Parathyroid adenoma (tissue), 2 donors: Measurements from ENCODE around the gene KRT35.

ENCODE experiments used
- H2AFZ ChIP-seq: fragments of 300-600 bp; sonication (generic); one replicate; pipeline ENCODE4 v1.7.0; 2017; ENCODE audit warnings: antibody characterized with exemption, mild to moderate bottlenecking
- H3K27ac ChIP-seq: fragments of 300-600 bp; sonication (generic); one replicate; pipeline ENCODE4 v1.7.0; 2017
- H3K27me3 ChIP-seq: fragments of 300-600 bp; sonication (generic); one replicate; pipeline ENCODE4 v1.7.0; 2017; ENCODE audit warnings: low read length; ENCODE audit not compliant: control insufficient read depth, insufficient read depth
- H3K36me3 ChIP-seq: fragments of 300-600 bp; sonication (generic); one replicate; pipeline ENCODE4 v1.7.0; 2017; ENCODE audit warnings: low read length; ENCODE audit not compliant: control insufficient read depth, insufficient read depth
- H3K4me1 ChIP-seq: fragments of 300-600 bp; sonication (generic); one replicate; pipeline ENCODE4 v1.7.0; 2017; ENCODE audit warnings: control low read depth
- H3K4me2 ChIP-seq: fragments of 300-600 bp; sonication (generic); one replicate; pipeline ENCODE4 v1.7.0; 2017; ENCODE audit warnings: low read length
- H3K4me3 ChIP-seq: fragments of 300-600 bp; sonication (generic); one replicate; pipeline ENCODE4 v1.7.0; 2017; ENCODE audit warnings: low read depth, low read length
- H3K79me2 ChIP-seq: fragments of 300-600 bp; sonication (generic); one replicate; pipeline ENCODE4 v1.7.0; 2017; ENCODE audit warnings: control low read depth
- H3K9ac ChIP-seq: fragments of 300-600 bp; sonication (generic); one replicate; pipeline ENCODE4 v1.7.0; 2017; ENCODE audit warnings: mild to moderate bottlenecking
- H3K9me3 ChIP-seq: fragments of 300-600 bp; sonication (generic); one replicate; pipeline ENCODE4 v1.7.0; 2017; ENCODE audit warnings: low read length; ENCODE audit not compliant: control insufficient read depth
- CTCF ChIP-seq: fragments of 300-600 bp; sonication (generic); IDR thresholded peaks from one replicate; pipeline ENCODE4 v1.7.0; 2017; ENCODE audit warnings: antibody characterized with exemption, mild to moderate bottlenecking
- donor health status: primary hyperparathyroidism.

KRT35 gene

GRCh38 chr17:41455236-41455635, 25.7 kb downstream of the KRT35 start:
- H3K36me3 ChIP-seq: no peaks in the 10 kb centered on the region
- H3K79me2 ChIP-seq: no peaks in the 10 kb centered on the region
- no peak overlapping the region for H3K27ac ChIP-seq
- no peak overlapping the region for H3K4me2 ChIP-seq
- no peak for TF ChIP-seq CTCF
- no peaks in the 10 kb centered on the region for H3K9me3 ChIP-seq
- no peak overlapping the region for H3K9ac ChIP-seq
- H3K4me3 ChIP-seq: no peak overlapping the region
- H2AFZ ChIP-seq: no peak overlapping the region
- H3K27me3 ChIP-seq: no peaks in the 10 kb centered on the region
- H3K4me1 ChIP-seq: peaks cover 2% of the 10 kb centered on the region

- Histone ChIP-seq H3K4me2 (no peak overlapping the region), H3K9ac (no peak overlapping the region), H3K36me3 (no peaks in the 10 kb centered on the region), H2AFZ (no peak overlapping the region), H3K79me2 (no peaks in the 10 kb centered on the region), H3K4me3 (no peak overlapping the region), H3K9me3 (no peaks in the 10 kb centered on the region), H3K4me1 (peaks cover 2% of the 10 kb centered on the region), H3K27ac (no peak overlapping the region), H3K27me3 (no peaks in the 10 kb centered on the region)
- no peak for TF ChIP-seq CTCF
Measured at GRCh38 chr17:41453066-41453465, 27.9 kb downstream of the KRT35 start.

GRCh38 chr17:41452281-41452680, 28.7 kb downstream of the KRT35 start:
- Histone ChIP-seq H3K27ac (no peak overlapping the region), H3K4me1 (no peaks in the 10 kb centered on the region), H2AFZ (no peak overlapping the region), H3K27me3 (no peaks in the 10 kb centered on the region), H3K4me3 (no peak overlapping the region), H3K79me2 (no peaks in the 10 kb centered on the region), H3K9ac (no peak overlapping the region), H3K4me2 (no peak overlapping the region), H3K9me3 (no peaks in the 10 kb centered on the region), H3K36me3 (no peaks in the 10 kb centered on the region)
- TF ChIP-seq CTCF: no peak

- TF ChIP-seq CTCF: no peak
- H3K79me2 ChIP-seq: no peaks in the 10 kb centered on the region
- no peaks in the 10 kb centered on the region for H3K36me3 ChIP-seq
- H2AFZ ChIP-seq: no peak overlapping the region
- no peak overlapping the region for H3K4me3 ChIP-seq
- no peak overlapping the region for H3K9ac ChIP-seq
- H3K4me1 ChIP-seq: no peaks in the 10 kb centered on the region
- H3K9me3 ChIP-seq: no peaks in the 10 kb centered on the region
- no peak overlapping the region for H3K4me2 ChIP-seq
- H3K27me3 ChIP-seq: no peaks in the 10 kb centered on the region
- no peak overlapping the region for H3K27ac ChIP-seq
Measured at GRCh38 chr17:41451154-41451728, 29.7 kb downstream of the KRT35 start.

- no peak overlapping the region for H3K27ac ChIP-seq
- H3K27me3 ChIP-seq: no peaks in the 10 kb centered on the region
- no peak overlapping the region for H2AFZ ChIP-seq
Measured at GRCh38 chr17:41449008-41449407, 31.9 kb downstream of the KRT35 start.

More at GRCh38 chr17:41449008-41449407, 31.9 kb downstream of the KRT35 start:
- H3K9ac ChIP-seq: no peak overlapping the region
- H3K36me3 ChIP-seq: no peaks in the 10 kb centered on the region
- no peaks in the 10 kb centered on the region for H3K79me2 ChIP-seq
- no peaks in the 10 kb centered on the region for H3K9me3 ChIP-seq
- H3K4me1 ChIP-seq: no peaks in the 10 kb centered on the region
- no peak overlapping the region for H3K4me2 ChIP-seq
- no peak for TF ChIP-seq CTCF
- H3K4me3 ChIP-seq: no peak overlapping the region
